ENCODE measurements around the gene CFAP299.

DNA sequence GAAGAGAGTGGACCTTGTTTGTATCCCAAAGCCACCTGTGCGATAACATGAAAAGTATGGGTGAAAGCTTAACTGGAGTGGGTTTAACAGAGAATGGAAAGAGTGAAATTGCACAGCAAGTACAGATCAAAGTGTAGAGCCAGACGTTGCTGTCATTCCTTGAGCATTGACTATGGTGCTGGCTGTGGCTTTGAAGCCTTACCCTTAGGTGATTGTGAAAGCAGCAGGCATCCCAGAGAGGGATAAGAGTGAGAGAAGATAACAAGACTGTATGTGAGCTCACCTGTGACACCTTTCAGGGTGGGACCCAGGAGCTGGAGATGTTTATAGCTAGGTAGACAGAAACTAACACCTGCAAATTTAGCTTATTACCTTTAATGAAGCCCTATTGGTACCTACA is 77.6 kb downstream of the CFAP299 start:
- TF ChIP-seq, protein P1, sequence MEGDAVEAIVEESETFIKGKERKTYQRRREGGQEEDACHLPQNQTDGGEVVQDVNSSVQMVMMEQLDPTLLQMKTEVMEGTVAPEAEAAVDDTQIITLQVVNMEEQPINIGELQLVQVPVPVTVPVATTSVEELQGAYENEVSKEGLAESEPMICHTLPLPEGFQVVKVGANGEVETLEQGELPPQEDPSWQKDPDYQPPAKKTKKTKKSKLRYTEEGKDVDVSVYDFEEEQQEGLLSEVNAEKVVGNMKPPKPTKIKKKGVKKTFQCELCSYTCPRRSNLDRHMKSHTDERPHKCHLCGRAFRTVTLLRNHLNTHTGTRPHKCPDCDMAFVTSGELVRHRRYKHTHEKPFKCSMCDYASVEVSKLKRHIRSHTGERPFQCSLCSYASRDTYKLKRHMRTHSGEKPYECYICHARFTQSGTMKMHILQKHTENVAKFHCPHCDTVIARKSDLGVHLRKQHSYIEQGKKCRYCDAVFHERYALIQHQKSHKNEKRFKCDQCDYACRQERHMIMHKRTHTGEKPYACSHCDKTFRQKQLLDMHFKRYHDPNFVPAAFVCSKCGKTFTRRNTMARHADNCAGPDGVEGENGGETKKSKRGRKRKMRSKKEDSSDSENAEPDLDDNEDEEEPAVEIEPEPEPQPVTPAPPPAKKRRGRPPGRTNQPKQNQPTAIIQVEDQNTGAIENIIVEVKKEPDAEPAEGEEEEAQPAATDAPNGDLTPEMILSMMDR (conservative IDR thresholded peaks at IDR 0.05; ENCODE audit: low read length) = no peak
- TF ChIP-seq EZH2phosphoT487 (IDR thresholded peaks at IDR 0.05; ENCODE audit: borderline replicate concordance, low read depth, low read length) = no peak
